Heart right ventricle (tissue), 16 donors: ENCODE results near the gene ENDOD1. TPM values are rescaled to one million over a fixed set of nuclear protein-coding genes. Genes with fewer than 3 reads are reported as not detected.

Source experiments
- ATAC-seq, 8 donors: fragments of 200-7000 bp; cut with Tn5 transposase; one replicate each; pipeline ENCODE4 v1.9.1; 2020; ENCODE audit warnings: mild to moderate bottlenecking in 8 of 8, moderate library complexity in 8 of 8, moderate number of reproducible peaks in 1 of 8
- DNase-seq, 2 donors: peaks; one replicate each; pipeline ENCODE4 v3.0.0-alpha.2; 2020
- H3K27ac ChIP-seq, 10 donors: fragments of 200-600 bp; sonication (generic) in 2 of 10; one replicate each; pipeline versions ENCODE4 v1.5.0 to v1.8.0; 2020 to 2022; ENCODE audit warnings: mild to moderate bottlenecking in 3 of 10
- H3K27me3 ChIP-seq, 7 donors: fragments of 200-600 bp; one replicate each; pipeline ENCODE4 v1.8.0; 2021 to 2022; ENCODE audit warnings: mild to moderate bottlenecking in 2 of 7
- H3K36me3 ChIP-seq, 9 donors: fragments of 200-600 bp; sonication (generic) in 1 of 9; one replicate each; pipeline versions ENCODE4 v1.5.0 to v1.8.0; 2020 to 2022; ENCODE audit warnings: mild to moderate bottlenecking in 2 of 9
- H3K4me1 ChIP-seq, 9 donors: fragments of 200-600 bp; sonication (generic) in 1 of 9; one replicate each; pipeline versions ENCODE4 v1.5.0 to v1.8.0; 2020 to 2022; ENCODE audit warnings: mild to moderate bottlenecking in 4 of 9
- H3K4me3 ChIP-seq, 10 donors: fragments of 200-600 bp; sonication (generic) in 2 of 10; one replicate each; pipeline versions ENCODE4 v1.5.0 to v1.8.0; 2020 to 2022; ENCODE audit warnings: mild to moderate bottlenecking in 7 of 10, moderate library complexity in 2 of 10
- H3K9me3 ChIP-seq, 11 donors: fragments of 200-600 bp in 10 of 11; sonication (generic) in 2 of 11; one replicate each; pipeline versions ENCODE4 v1.5.0 to v1.8.0; 2013 to 2022; ENCODE audit warnings: mild to moderate bottlenecking in 2 of 11, control low read depth in 1 of 11, moderate library complexity in 1 of 11
- WGBS, 2 donors: extraction: QIAGEN DNeasy Blood & Tissue Kit; methylation state at CpG; one replicate each; pipeline ENCODE4 v1.1.7; 2013; ENCODE audit warnings: inconsistent platforms in 1 of 2; 5-methylcytosine and 5-hydroxymethylcytosine counted together
- intact Hi-C, 10 donors: fragments of 100-400 bp; cut with DNase I; formaldehyde crosslinking; loops; one replicate each; pipeline versions ENCODE4 v1.11.1 to v1.14.2; 2022
- polyA plus RNA-seq, 2 donors: library from polyadenylated mRNA; stranded (reverse); fragments of 200-250 nt; gene quantifications; one replicate each; pipeline ENCODE4 v1.2.3, GENCODE V29; 2013
- total RNA-seq, 10 donors: library from RNA; stranded (reverse); fragmentation: NEBNext Ultra II Directional in 3 of 10; extraction: Animal tissue kit (Norgen Biotek cat#: 25700) in 3 of 10; gene quantifications; one replicate each; pipeline versions ENCODE4 v1.2.1 to v1.2.4, GENCODE V29; 2021 to 2023
- TF ChIP-seq, protein P1 (sequence below), 9 donors: fragments of 200-600 bp; sonication (generic) in 2 of 9; IDR thresholded peaks; one replicate each; pipeline versions ENCODE4 v1.5.0 to v1.8.0; 2021 to 2022; ENCODE audit warnings: antibody characterized with exemption in 9 of 9, mild to moderate bottlenecking in 5 of 9, moderate library complexity in 1 of 9
- donor health status: Arrhythmogenic right ventricular cardiomyopathy.
- donor health status: ischemic (EF 13 %, LVEDD 7.1; RV severe dilation, severe dysfunction).
- donor health status: healthy with polysubstance abuse.
- donor health status: DM: no; HTN: yes; CAD: no.
- donor health status: DM: no; HTN: no; CAD: no.
- donor health status: ischemic (EF 25% LVEDD 6.9; RV normal size, moderate dysfunction).
- donor health status: ischemic (EF 25% LVEDD 5.7; RV mildly dilated, moderate dysfunction).
- donor health status: healthy.
- donor health status: DM: yes; HTN: yes; CAD: no.
- donor health status: Ischemic cardiomyopathy.
- donor health status: ischemic (EF 35%, LVEDD 5.7; RV mildly dilated, moderate dysfunction).
- donor health status: nonischemic (EF 11% LVEDD 7.7; RV severe dilation, severe dysfunction).
- donor health status: DM: yes; HTN: yes; CAD: no.
- donor health status: PGD.
- donor health status: ischemic (EF 29% LVEDD 5.4; RV normal size, mild dysfunction).
- donor health status: nonischemic (EF 23%, LVEDD 6.1; RV moderate dilation, normal function).

Gene ENDOD1
- total and polyA plus RNA-seq, 12 donors, result 3.7 to 15.0 (median 11.0) TPM

DNA sequence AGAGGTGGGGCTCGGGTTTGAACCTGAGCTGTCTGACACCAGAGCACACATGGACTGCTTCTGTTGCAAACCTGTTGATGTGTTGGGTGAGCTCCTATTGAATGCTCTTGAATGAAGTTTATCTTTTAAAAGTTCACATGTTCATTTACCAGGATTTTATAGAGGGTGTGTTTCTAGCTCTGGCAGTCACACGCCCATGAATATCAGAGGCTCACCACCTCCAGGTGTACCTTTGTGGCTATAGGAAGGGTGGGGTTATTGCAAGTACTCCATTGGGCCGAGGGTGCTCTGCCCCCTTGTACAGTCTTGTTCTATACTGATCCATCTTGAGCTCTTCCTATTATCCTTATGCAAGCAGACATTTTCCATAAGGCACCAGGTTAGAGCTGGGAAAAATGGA, 9.2 kb downstream of the ENDOD1 start:
- peaks cover 0 to 25% (median 11%) of the 10 kb centered on the region in 9 donors for H3K4me1 ChIP-seq
- H3K4me3 ChIP-seq, result no peak overlapping the region
- DNase-seq (no peak), ATAC-seq (no peak)
- no peaks in the 10 kb centered on the region for H3K27me3 ChIP-seq
- no peak overlapping the region for H3K27ac ChIP-seq
- H3K36me3 ChIP-seq, result peaks cover 0 to 4% (median 0%) of the 10 kb centered on the region in 9 donors
- intact Hi-C loops, result loop anchor here in 2 of 10 donors (10.0 kb wide), 1 partner anchor 46 kb away; no protein-coding TSS in a partner anchor
- TF ChIP-seq, protein P1, sequence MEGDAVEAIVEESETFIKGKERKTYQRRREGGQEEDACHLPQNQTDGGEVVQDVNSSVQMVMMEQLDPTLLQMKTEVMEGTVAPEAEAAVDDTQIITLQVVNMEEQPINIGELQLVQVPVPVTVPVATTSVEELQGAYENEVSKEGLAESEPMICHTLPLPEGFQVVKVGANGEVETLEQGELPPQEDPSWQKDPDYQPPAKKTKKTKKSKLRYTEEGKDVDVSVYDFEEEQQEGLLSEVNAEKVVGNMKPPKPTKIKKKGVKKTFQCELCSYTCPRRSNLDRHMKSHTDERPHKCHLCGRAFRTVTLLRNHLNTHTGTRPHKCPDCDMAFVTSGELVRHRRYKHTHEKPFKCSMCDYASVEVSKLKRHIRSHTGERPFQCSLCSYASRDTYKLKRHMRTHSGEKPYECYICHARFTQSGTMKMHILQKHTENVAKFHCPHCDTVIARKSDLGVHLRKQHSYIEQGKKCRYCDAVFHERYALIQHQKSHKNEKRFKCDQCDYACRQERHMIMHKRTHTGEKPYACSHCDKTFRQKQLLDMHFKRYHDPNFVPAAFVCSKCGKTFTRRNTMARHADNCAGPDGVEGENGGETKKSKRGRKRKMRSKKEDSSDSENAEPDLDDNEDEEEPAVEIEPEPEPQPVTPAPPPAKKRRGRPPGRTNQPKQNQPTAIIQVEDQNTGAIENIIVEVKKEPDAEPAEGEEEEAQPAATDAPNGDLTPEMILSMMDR (IDR thresholded peaks at IDR 0.05), result no peak
- no peaks in the 10 kb centered on the region for H3K9me3 ChIP-seq
- WGBS, 2 donors, result 96 to 98% methylated on average over 3 of the region's 3 CpGs

DNA sequence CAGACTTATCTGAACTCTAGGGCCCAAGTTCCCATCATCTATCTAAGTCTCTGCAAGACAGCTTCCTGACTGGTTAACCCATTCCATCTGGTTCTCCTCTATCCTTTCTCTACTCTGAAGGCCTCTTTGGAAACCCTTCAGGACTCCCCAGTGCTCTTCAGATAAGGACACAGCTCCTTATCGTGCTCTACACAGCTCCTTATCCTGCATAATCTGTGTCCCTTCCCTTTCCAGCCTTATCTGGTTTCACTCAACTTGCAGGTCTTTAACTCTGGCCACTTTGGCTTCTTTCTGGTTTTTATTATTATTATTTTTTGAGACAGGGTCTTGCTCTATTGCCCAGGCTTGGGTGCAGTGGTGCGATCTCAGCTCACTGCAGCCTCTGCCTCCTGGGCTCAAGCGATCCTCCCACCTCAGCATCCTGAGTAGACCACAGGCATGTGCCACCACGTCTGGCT, 10.6 kb downstream of the ENDOD1 start:
- DNase-seq, result no peak
- Histone ChIP-seq H3K9me3 (no peaks in the 10 kb centered on the region), H3K36me3 (peaks cover 0 to 4% (median 0%) of the 10 kb centered on the region in 9 donors), H3K27ac (no peak overlapping the region), H3K27me3 (no peaks in the 10 kb centered on the region), H3K4me3 (no peak overlapping the region), H3K4me1 (peaks cover 0 to 25% (median 11%) of the 10 kb centered on the region in 9 donors)
- intact Hi-C loops, result no loop called here
- ATAC-seq, result no peak
- whole genome bisulfite sequencing, 2 donors, result 85 to 88% methylated on average over 4 of the region's 4 CpGs
- TF ChIP-seq, protein P1 (IDR thresholded peaks at IDR 0.05), result no peak

DNA sequence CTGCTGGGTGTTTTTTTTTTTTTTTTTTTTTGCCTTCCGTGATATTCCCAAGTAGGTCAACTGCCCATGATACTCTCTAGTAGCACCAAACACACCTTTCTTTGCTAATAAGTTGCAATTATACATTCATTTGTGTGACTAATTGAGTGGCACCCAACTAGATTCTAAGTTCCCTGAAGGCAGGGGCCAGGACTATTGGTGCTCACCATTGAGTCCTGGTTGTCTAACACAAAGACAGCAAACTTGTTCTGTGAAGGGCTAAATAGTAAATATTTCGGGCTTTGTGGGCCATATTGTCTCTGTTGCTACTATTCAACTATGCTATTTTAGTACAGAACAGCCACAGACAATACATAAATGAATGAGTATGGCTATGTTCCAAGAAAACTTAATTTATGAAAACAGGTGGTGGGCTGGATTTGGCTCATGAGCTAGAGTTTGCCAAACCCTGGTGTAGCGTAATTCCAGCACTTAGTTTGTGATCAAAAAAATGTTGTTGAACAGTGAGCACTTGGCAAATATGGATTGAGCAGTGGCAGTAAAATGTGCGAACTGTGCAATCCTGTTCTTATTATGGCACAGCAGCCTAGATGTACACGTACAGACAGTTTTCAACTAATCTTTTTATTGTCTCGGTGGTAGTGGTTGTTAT, 11.3 kb downstream of the ENDOD1 start:
- DNase-seq (no peak), ATAC-seq (no peak)
- Histone ChIP-seq H3K4me3 (no peak overlapping the region), H3K9me3 (no peaks in the 10 kb centered on the region), H3K4me1 (peaks cover 0 to 17% (median 6%) of the 10 kb centered on the region in 9 donors), H3K36me3 (peaks cover 0 to 4% (median 0%) of the 10 kb centered on the region in 9 donors), H3K27me3 (no peaks in the 10 kb centered on the region), H3K27ac (no peak overlapping the region)
- TF ChIP-seq, protein P1 (IDR thresholded peaks at IDR 0.05), result no peak
- intact Hi-C loops, result no loop called here
- 84 to 86% methylated on average over 6 of the region's 6 CpGs for WGBS, 2 donors

DNA sequence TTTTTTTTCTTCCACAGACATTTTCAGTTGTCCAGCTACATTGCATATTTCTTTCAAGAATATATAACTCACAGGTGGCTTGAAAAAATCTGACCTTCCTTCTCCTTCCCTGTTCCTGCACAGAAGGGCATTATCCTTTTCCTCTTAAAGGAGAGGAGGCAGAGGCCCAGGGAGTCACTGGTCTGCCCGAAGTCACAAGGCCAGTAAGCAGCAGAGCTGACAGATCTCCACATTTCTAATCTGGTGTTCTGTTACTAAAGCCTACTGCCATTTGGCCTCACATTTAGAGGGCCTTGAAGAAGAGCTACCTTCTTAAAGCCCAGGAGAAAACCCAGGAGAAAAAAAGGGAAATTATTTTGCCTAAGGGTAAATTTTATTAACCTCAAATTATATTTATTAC, 12.3 kb downstream of the ENDOD1 start:
- WGBS, 2 donors, result 46 to 61% methylated on average over 1 of the region's 1 CpG
- intact Hi-C loops, result no loop called here

More for the DNA sequence above, 12.3 kb downstream of the ENDOD1 start:
- no peak for ATAC-seq
- H3K27ac ChIP-seq, result no peak overlapping the region
- TF ChIP-seq, protein P1 (IDR thresholded peaks at IDR 0.05), result no peak
- no peaks in the 10 kb centered on the region for H3K9me3 ChIP-seq
- H3K27me3 ChIP-seq, result no peaks in the 10 kb centered on the region
- H3K4me1 ChIP-seq, result peaks cover 0 to 17% (median 6%) of the 10 kb centered on the region in 9 donors
- no peak overlapping the region for H3K4me3 ChIP-seq
- peaks cover 0 to 4% (median 0%) of the 10 kb centered on the region in 9 donors for H3K36me3 ChIP-seq
- DNase-seq, result no peak
